Ovary (tissue), 3 donors: Measurements from ENCODE around the gene AKR1B1.

Source experiments
- CTCF ChIP-seq, 3 donors: fragments of 450-650 bp in 2 of 3; fragments of 200-600 bp in 1 of 3; IDR thresholded peaks; one replicate each; pipeline versions ENCODE4 v1.5.1 to v1.8.0; 2016 to 2022; ENCODE audit warnings: antibody characterized with exemption in 3 of 3, mild to moderate bottlenecking in 1 of 3
- POLR2A ChIP-seq: fragments of 450-650 bp; IDR thresholded peaks from one replicate; pipeline ENCODE4 v1.6.1; 2017; ENCODE audit warnings: antibody characterized with exemption, mild to moderate bottlenecking, moderate library complexity
- donor health status: DM: no; HTN: no; CAD: no.

DNA sequence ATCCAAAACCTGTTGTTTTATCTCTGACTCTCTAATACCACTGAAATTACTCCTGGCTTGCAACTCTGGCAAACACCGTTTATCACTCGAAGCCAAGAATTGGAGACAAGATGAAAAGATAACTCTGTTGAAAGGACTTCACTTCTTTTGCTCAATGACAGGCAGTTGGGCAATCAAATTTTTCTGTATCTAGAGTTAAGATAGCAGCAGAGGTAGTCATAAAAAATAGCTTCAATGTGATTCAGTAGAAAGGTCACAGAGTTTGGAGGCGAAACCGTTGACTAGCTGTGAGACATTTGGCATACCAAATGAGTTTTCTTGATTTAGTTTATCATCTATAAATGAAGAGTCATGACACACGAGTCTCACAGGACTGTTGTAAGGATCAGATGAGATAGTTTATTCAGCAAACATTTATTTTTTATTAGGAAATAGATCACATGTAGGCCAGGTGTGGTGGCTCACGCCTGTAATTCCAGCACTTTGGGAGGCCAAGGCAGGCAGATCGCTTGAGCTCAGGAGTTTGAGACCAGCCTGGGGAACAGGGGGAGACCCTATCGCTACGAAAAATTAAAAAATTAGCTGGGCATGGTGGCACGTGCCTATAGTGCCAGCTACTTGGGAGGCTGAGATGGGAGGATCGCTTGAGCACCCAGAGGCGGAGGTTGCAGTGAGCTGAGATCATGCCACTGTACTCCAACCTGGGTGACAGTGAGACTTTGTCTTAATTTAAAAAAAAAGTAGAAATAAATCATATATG lies 23.6 kb downstream of the AKR1B1 start:
- TF ChIP-seq POLR2A (no peak), CTCF (IDR thresholded peaks at IDR 0.05) (no peak)
